Astrocyte of the spinal cord (primary cell): Measurements from ENCODE around the gene SPOCD1.

Source experiments
- DNase-seq: peaks from one replicate; pipeline ENCODE4 v3.0.0; 2011; ENCODE audit warnings: low read depth, low spot score
- H3K4me3 ChIP-seq: 2 replicates; pipeline ENCODE4 v1.5.1; 2011; ENCODE audit warnings: low read depth, mild to moderate bottlenecking, low read length, moderate library complexity
- in situ Hi-C: cut with HindIII; loops from 2 replicates; pipeline ENCODE4 v1.10.0; 2017; ENCODE audit warnings: low sequenced_read_pairs
- TF ChIP-seq, protein P1 (sequence below): IDR thresholded peaks from 2 replicates; pipeline ENCODE4 v1.5.1; 2012; ENCODE audit warnings: low read depth, mild to moderate bottlenecking, low read length, inconsistent platforms

Gene SPOCD1

DNA sequence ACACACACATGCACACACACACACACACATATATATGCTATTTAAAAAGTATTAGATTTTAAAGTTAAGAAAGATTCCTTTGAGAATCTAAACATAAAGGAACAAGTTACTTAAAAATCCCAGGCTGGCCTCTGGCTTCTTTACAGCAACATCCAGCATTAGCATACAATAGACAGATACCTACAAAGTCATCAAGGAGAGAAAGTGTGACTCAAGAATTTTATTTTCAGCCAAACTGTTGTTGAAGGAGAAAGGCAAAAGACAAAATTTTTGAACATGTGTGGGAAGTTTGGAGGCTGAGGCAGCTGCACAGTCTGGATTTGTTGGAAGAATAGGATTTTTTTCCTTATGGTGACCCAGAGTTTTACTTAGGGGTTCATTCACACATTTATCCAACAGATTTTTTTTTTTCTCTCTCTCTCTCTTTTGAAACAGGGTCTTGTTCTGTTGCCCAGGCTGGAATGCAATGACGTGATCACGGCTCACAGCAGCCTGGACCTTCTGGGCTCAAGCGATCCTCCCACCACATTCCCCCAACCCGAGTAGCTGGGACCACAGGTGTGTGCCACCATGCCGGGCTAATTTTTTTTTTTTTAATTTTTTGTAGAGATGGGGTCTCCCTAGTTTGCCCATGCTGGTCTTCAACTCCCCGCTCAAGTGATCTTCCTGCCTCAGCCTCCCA lies 24.0 kb upstream of the SPOCD1 start:
- in situ Hi-C loops: no loop called here
- DNase-seq: no peak
- no peak overlapping the region for H3K4me3 ChIP-seq
- TF ChIP-seq, protein P1, sequence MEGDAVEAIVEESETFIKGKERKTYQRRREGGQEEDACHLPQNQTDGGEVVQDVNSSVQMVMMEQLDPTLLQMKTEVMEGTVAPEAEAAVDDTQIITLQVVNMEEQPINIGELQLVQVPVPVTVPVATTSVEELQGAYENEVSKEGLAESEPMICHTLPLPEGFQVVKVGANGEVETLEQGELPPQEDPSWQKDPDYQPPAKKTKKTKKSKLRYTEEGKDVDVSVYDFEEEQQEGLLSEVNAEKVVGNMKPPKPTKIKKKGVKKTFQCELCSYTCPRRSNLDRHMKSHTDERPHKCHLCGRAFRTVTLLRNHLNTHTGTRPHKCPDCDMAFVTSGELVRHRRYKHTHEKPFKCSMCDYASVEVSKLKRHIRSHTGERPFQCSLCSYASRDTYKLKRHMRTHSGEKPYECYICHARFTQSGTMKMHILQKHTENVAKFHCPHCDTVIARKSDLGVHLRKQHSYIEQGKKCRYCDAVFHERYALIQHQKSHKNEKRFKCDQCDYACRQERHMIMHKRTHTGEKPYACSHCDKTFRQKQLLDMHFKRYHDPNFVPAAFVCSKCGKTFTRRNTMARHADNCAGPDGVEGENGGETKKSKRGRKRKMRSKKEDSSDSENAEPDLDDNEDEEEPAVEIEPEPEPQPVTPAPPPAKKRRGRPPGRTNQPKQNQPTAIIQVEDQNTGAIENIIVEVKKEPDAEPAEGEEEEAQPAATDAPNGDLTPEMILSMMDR: no peak

DNA sequence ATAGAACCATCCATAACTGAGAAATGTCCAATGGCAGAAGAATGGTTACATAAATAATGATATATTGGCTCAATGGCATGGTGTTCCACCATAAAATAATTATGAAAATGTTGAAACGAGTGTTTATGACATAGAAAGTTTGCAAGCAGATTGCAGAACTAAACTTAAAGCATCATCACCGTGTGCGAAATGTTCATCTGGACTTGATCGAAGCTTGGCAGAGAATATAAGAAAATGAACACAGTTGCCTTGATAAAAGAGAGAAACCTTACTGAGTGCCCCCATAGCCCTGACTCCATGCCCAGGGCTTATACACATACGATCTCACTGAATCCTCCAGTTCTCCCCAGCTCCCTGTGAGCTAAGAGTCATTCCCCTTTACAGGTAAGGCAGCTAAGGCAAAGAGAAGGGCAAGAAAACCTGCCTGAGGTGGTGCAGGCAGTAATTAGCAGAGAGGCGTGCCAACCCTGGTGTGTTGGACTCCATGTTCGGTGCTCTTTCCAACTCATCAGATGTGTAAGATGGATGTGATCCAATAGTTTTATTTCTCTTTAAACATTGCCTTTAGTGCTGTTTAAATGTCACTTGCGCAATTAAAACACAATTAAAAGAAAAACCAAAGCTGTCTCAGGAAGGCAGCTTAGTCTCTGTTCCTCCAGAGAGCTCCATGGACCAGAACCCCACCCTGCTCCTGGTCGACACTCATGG lies 21.8 kb upstream of the SPOCD1 start:
- no peak overlapping the region for H3K4me3 ChIP-seq
- TF ChIP-seq, protein P1: no peak
- in situ Hi-C loops: no loop called here
- no peak for DNase-seq

DNA sequence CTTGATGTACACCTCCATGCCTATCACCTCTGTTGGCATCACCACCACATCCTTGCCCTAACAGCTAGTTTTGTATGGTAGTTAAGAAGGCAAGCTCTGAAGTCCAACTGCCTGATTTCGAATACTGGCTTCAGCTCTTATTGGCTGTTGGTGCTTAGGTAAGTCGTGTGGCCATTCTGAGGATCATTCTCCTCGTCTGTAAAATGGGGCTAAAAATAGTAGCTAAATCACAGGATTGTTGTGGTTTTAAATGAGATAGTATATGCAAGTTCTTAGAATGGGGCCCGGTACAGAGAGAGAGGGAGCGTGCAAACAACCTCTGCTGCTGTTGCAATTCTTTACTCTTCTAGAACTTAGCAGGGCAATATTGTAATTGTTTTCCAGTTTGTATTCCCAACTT lies 20.8 kb upstream of the SPOCD1 start:
- TF ChIP-seq, protein P1: no peak
- H3K4me3 ChIP-seq: no peak overlapping the region
- DNase-seq: no peak
- in situ Hi-C loops: no loop called here

DNA sequence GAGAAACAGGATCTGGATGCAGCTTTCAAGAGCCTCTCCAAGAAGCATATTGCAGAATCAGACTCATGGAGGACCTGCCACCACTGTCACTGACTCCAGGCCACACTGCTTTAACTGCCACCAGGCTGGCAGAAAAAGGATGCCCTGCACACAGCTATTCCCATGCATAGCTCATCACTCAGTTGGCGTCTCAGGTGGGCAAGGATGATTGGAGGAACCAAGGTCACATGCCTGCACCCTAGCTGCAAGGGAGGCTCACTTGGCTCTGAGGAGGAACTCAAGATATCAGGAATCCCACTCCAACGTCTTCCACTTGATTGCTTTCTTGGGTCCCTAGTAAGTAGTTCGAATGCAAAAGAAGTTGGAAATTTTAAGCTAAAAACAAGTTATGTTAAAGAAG lies 19.6 kb upstream of the SPOCD1 start:
- TF ChIP-seq, protein P1: no peak
- no peak for DNase-seq
- no peak overlapping the region for H3K4me3 ChIP-seq
- in situ Hi-C loops: no loop called here

DNA sequence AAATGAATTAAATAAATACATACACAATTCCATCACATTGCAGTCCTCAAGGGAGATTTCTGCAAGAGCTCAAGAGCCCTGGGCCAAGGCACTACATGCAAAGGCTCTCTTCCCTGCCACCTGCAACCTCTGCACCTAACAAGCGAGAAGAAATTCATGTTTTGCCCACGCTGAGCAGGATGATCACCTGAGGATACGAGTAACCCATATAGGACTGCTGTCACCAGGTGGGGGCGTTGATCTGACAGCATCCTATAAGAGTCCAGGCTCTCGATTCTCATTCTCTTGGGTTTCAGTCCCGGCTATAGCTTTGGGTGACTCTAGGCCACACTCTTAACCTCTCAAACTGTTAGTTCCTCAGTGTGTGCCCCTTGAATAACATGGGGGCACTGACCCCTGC lies 18.7 kb upstream of the SPOCD1 start:
- TF ChIP-seq, protein P1: no peak
- in situ Hi-C loops: no loop called here
- H3K4me3 ChIP-seq: no peak overlapping the region
- no peak for DNase-seq

DNA sequence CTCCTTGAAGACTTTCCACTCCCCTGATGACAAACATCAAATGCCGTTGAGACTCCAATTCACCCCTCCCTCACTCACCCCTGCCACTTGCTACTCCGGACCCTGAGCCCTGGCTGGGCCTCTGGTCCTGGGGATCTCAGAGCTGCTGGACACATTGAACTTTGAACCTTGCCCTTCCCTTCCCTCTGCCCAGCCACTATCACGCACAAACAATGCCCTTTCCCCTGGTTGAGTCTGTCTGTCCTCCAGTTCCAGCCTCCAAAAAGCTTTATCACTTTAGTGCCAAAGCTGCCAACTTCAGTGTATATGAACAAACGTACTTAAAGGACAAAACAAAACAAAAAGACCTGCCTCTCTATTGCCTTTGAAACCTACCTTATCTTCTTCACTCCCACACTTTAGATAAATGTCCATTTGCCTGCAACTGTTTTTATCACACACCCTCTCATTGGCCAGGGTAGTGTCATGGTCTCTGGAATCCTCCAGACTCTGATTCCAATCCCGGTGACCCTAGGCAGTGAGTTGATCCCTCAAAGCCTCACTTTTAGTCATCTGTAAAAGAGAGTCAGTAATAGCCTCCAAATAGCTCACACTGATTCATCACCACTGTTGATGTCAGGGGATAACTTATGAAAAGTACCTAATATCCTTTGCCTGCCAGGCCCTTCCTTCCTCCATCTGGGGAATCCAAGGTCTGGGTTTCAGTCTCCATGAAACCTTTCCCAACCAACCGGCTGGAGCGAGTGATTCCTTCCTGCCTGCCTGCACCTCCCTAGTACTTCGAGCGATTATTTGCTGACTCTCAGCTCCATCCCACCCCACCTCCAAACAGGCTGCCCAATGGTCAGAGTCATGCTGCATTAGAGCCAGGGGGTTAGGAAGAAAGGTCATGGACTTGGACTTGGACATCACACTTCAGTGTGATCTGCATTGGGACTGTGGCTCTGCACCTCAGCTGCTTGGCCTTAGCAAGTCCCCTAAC lies 15.9 kb upstream of the SPOCD1 start:
- TF ChIP-seq, protein P1: no peak
- no peak for DNase-seq
- no peak overlapping the region for H3K4me3 ChIP-seq
- in situ Hi-C loops: no loop called here
